IMR-90 (cell line): ENCODE results near the gene THADA. TPM values are rescaled to one million over a fixed set of nuclear protein-coding genes. Genes with fewer than 3 reads are reported as not detected.

Source experiments
- ATAC-seq: fragments of 200-7000 bp; cut with Tn5 transposase; 2 replicates; pipeline ENCODE4 v1.9.1; 2020; ENCODE audit warnings: low read depth, mild to moderate bottlenecking, moderate library complexity
- BruUV-seq: library from RNA; stranded (reverse); fragments of 400-500 nt; replicated peaks from 2 replicates; lab custom pipeline; 2021; lab: Mats Ljungman, UMichigan
- CTCF ChIA-PET: fragments of 300-600 bp; formaldehyde crosslinking; extraction: SDS; loops from one replicate; lab custom pipeline; 2021; ENCODE audit warnings: antibody characterized with exemption; lab: Yijun Ruan, JAX
- POLR2A ChIA-PET: fragments of 300-600 bp; sonication (Branson Sonifier 250); formaldehyde crosslinking; loops from one replicate; lab custom pipeline; 2022; ENCODE audit warnings: antibody characterized with exemption; ENCODE audit not compliant: unreplicated experiment; lab: Charles Lee
- DNase-seq: peaks from one replicate; pipeline ENCODE4 v3.0.0; 2013
- H2AFZ ChIP-seq: replicated peaks from 2 replicates; pipeline ENCODE3; 2013; ENCODE audit warnings: low read length, mild to moderate bottlenecking; ENCODE audit not compliant: poor library complexity
- H2AK5ac ChIP-seq: 2 replicates; pipeline ENCODE4 v1.6.1; 2013; ENCODE audit warnings: low read depth, low read length, inconsistent platforms
- H2AK9ac ChIP-seq: replicated peaks from 2 replicates; pipeline ENCODE3; 2013; ENCODE audit warnings: mild to moderate bottlenecking, low read depth, low read length, moderate library complexity; ENCODE audit not compliant: poor library complexity
- H2BK120ac ChIP-seq: 2 replicates; pipeline ENCODE4 v1.6.1; 2013; ENCODE audit warnings: low read depth, low read length, inconsistent platforms
- H2BK15ac ChIP-seq: 3 replicates; pipeline ENCODE4 v1.6.1; 2013; ENCODE audit warnings: low read depth, low read length, inconsistent platforms
- H2BK20ac ChIP-seq: 2 replicates; pipeline ENCODE4 v1.6.1; 2013; ENCODE audit warnings: low read depth, mild to moderate bottlenecking, inconsistent platforms, low read length, moderate library complexity
- H2BK5ac ChIP-seq: 2 replicates; pipeline ENCODE4 v1.6.1; 2013; ENCODE audit warnings: mild to moderate bottlenecking, low read depth, low read length, inconsistent platforms; ENCODE audit not compliant: poor library complexity, severe bottlenecking
- H3K14ac ChIP-seq: replicated peaks from 2 replicates; pipeline ENCODE4 v1.6.1; 2013; ENCODE audit warnings: low read depth, low read length, inconsistent platforms
- H3K18ac ChIP-seq: 2 replicates; pipeline ENCODE4 v1.6.1; 2013; ENCODE audit warnings: low read depth, low read length, control low read depth
- H3K23ac ChIP-seq: 2 replicates; pipeline ENCODE4 v1.6.1; 2013; ENCODE audit warnings: low read depth, low read length, inconsistent platforms
- H3K27ac ChIP-seq: 2 replicates; pipeline ENCODE4 v1.5.1; 2013; ENCODE audit warnings: mild to moderate bottlenecking, control low read depth, low read length; ENCODE audit not compliant: insufficient read depth
- H3K27me3 ChIP-seq: 2 replicates; pipeline ENCODE4 v1.6.1; 2013; ENCODE audit warnings: low read length; ENCODE audit not compliant: control insufficient read depth, insufficient read depth
- H3K36me3 ChIP-seq: 2 replicates; pipeline ENCODE4 v1.6.1; 2013; ENCODE audit warnings: low read length, mixed read lengths; ENCODE audit not compliant: control insufficient read depth, insufficient read depth
- H3K4ac ChIP-seq: 2 replicates; pipeline ENCODE4 v1.6.1; 2013; ENCODE audit warnings: low read depth, low read length, inconsistent platforms
- H3K4me1 ChIP-seq: 2 replicates; pipeline ENCODE4 v1.6.1; 2013; ENCODE audit warnings: low read length, mixed read lengths; ENCODE audit not compliant: control insufficient read depth, insufficient read depth
- H3K4me2 ChIP-seq: 2 replicates; pipeline ENCODE4 v1.6.1; 2013; ENCODE audit warnings: low read depth, mild to moderate bottlenecking, control low read depth, low read length, moderate library complexity
- H3K4me3 ChIP-seq: 2 replicates; pipeline ENCODE4 v1.5.1; 2013; ENCODE audit warnings: low read depth, mild to moderate bottlenecking, control low read depth, low read length, moderate library complexity; ENCODE audit not compliant: insufficient read depth
- H3K56ac ChIP-seq: 2 replicates; pipeline ENCODE4 v1.6.1; 2013; ENCODE audit warnings: low read length, inconsistent platforms; ENCODE audit not compliant: insufficient read depth; ENCODE audit errors: extremely low read depth
- H3K79me1 ChIP-seq, 2 experiments: 2 replicates each; pipeline ENCODE4 v1.6.1; 2013; ENCODE audit warnings: low read length in 2 of 2, inconsistent platforms in 1 of 2, low read depth in 1 of 2
- H3K9ac ChIP-seq: 2 replicates; pipeline ENCODE4 v1.6.1; 2013; ENCODE audit warnings: low read depth, low read length, control low read depth
- H3K9me1 ChIP-seq: 2 replicates; pipeline ENCODE4 v1.6.1; 2013; ENCODE audit warnings: low read length, inconsistent platforms; ENCODE audit not compliant: insufficient read depth
- H3K9me3 ChIP-seq: 2 replicates; pipeline ENCODE4 v1.6.1; 2013; ENCODE audit warnings: low read length; ENCODE audit not compliant: control insufficient read depth, insufficient read depth
- H4K20me1 ChIP-seq: 2 replicates; pipeline ENCODE4 v1.6.1; 2013; ENCODE audit warnings: low read length, inconsistent platforms; ENCODE audit not compliant: insufficient read depth
- H4K5ac ChIP-seq: 2 replicates; pipeline ENCODE4 v1.6.1; 2013; ENCODE audit warnings: mild to moderate bottlenecking, low read depth, low read length, control low read depth
- H4K8ac ChIP-seq, 2 experiments: 2 replicates each; pipeline ENCODE4 v1.6.1; 2013; ENCODE audit warnings: low read depth in 2 of 2, low read length in 2 of 2, control low read depth in 1 of 2, inconsistent platforms in 1 of 2
- H4K91ac ChIP-seq: 2 replicates; pipeline ENCODE4 v1.6.1; 2013; ENCODE audit warnings: low read depth, low read length, inconsistent platforms; ENCODE audit not compliant: insufficient read depth
- ELK1 ChIP-seq: fragments of 150-350 bp; IDR thresholded peaks from 2 replicates; pipeline ENCODE4 v1.6.1; 2016; ENCODE audit warnings: low read depth, mild to moderate bottlenecking, low read length, moderate library complexity, borderline replicate concordance
- WGBS, 2 experiments: methylation state at CpG; one replicate each; pipeline versions ENCODE4 v1.1.5 to v1.1.7; 2013; ENCODE audit warnings: missing lambda C conversion rate in 2 of 2; ENCODE audit not compliant: insufficient read length in 1 of 2; ENCODE audit errors: extremely low coverage in 2 of 2; 5-methylcytosine and 5-hydroxymethylcytosine counted together
- dilution Hi-C: fragments of 300-500 bp; cut with HindIII; formaldehyde crosslinking; loops from one replicate; pipeline ENCODE4 v1.14.3; 2018; ENCODE audit warnings: low sequenced_read_pairs; ENCODE audit not compliant: unreplicated experiment
- in situ Hi-C: fragments of 300-500 bp; cut with MboI; formaldehyde crosslinking; loops from 3 replicates; pipeline ENCODE4 v1.14.3; 2019; ENCODE audit warnings: low sequenced_read_pairs, inconsistent platforms, mixed read lengths
- intact Hi-C: fragments of 100-400 bp; cut with micrococcal nuclease; formaldehyde crosslinking; loops from 2 replicates; pipeline ENCODE4 v1.10.0; 2022
- polyA plus RNA-seq, 3 experiments: library from polyadenylated mRNA; depleted of rRNA; stranded (reverse); fragments of >200 nt; gene quantifications; 2 replicates each; pipeline ENCODE4 v1.2.3, GENCODE V29; 2012; ENCODE audit warnings: low replicate concordance in 1 of 3
- total RNA-seq: library from RNA; depleted of rRNA; stranded (reverse); fragments of >200 nt; gene quantifications from 2 replicates; pipeline ENCODE4 v1.2.3, GENCODE V29; 2012

THADA gene
- total and polyA plus RNA-seq, 2 of the 4 experiments (the other 2 are of a cell fraction), result 10.5 to 21.3 TPM

GRCh38 chr2:43233218-43234212 is 362.3 kb downstream of the THADA start:
- no peak overlapping the region for H3K56ac ChIP-seq
- ChIA-PET CTCF (no interaction called here), POLR2A (no interaction called here)
- H3K4me3 ChIP-seq, result no peak overlapping the region
- H3K36me3 ChIP-seq, result no peaks in the 10 kb centered on the region; the same call in 1 of the 2 replicates
- H3K14ac ChIP-seq, result no peak overlapping the region
- H2AK5ac ChIP-seq, result no peak overlapping the region
- DNase-seq (no peak), ATAC-seq (no peak)
- no peak overlapping the region for H2BK15ac ChIP-seq
- H3K79me1 ChIP-seq, result peaks cover under 1 to 7% of the 10 kb centered on the region in 2 experiments; a peak in 2 of 4 replicates
- no peak overlapping the region for H2BK120ac ChIP-seq
- no peaks in the 10 kb centered on the region; the same call in 1 of the 2 replicates for H4K20me1 ChIP-seq
- H4K91ac ChIP-seq, result no peak overlapping the region
- H3K9me3 ChIP-seq, result no peaks in the 10 kb centered on the region
- H2AFZ ChIP-seq, result no peak overlapping the region
- in situ Hi-C loops (loop anchor here (5.0 to 10.0 kb wide), 2 partner anchors 249 to 379 kb away; no protein-coding TSS in a partner anchor), intact Hi-C loops (no loop called here), dilution Hi-C loops (no loop called here)
- H4K5ac ChIP-seq, result no peak overlapping the region
- H3K23ac ChIP-seq, result no peak overlapping the region; the same call in 1 of the 2 replicates
- H3K4me1 ChIP-seq, result peaks cover 2% of the 10 kb centered on the region; the same call in 1 of the 2 replicates
- no peak for TF ChIP-seq ELK1
- no peak overlapping the region for H3K18ac ChIP-seq
- no peak overlapping the region for H2AK9ac ChIP-seq
- H4K8ac ChIP-seq, result no peak overlapping the region
- H2BK5ac ChIP-seq, result no peak overlapping the region
- no peak overlapping the region for H3K4ac ChIP-seq
- no peak overlapping the region for H3K4me2 ChIP-seq
- H3K9me1 ChIP-seq, result no peaks in the 10 kb centered on the region
- H3K27ac ChIP-seq, result no peak overlapping the region
- no peaks in the 10 kb centered on the region for H3K27me3 ChIP-seq
- no TSS peak for BruUV-seq
- no peak overlapping the region for H2BK20ac ChIP-seq
- H3K9ac ChIP-seq, result no peak overlapping the region
- WGBS, 2 experiments, result no CpG with 5 or more reads among the region's 9 CpGs
